Panc1 (cell line): ENCODE results near the gene FAM72A.
"Not testable (repeated sequence)": the region's sequence is repeated elsewhere in the genome, so short reads cannot be mapped to it uniquely, and the experiment has no call there.

Source experiments
- CTCF ChIP-seq: fragments of 450-650 bp; IDR thresholded peaks from 2 replicates; pipeline ENCODE4 v1.5.1; 2017; ENCODE audit warnings: mild to moderate bottlenecking
- POLR2AphosphoS5 ChIP-seq: IDR thresholded peaks from 2 replicates; pipeline ENCODE4 v1.6.1; 2012; ENCODE audit warnings: mild to moderate bottlenecking, low read depth, low read length, moderate library complexity
- SIN3A ChIP-seq: IDR thresholded peaks from 2 replicates; pipeline ENCODE4 v1.6.1; 2012; ENCODE audit warnings: low read depth, mild to moderate bottlenecking, low read length, moderate library complexity, borderline replicate concordance; ENCODE audit not compliant: insufficient read depth

GRCh38 chr1:206221585-206221984 is 18.9 kb upstream of the FAM72A start:
- not testable (repeated sequence) for TF ChIP-seq CTCF, POLR2AphosphoS5, SIN3A
